ENCODE measurements around the gene CCNB2. TPM values are rescaled to one million over a fixed set of nuclear protein-coding genes. Genes with fewer than 3 reads are reported as not detected.

The CCNB2 gene
- total and polyA plus RNA-seq, 2 of the 8 experiments (the other 6 are each of a cell fraction or from before 2014, with no cell fraction given) = 70.7 to 92.1 TPM

DNA sequence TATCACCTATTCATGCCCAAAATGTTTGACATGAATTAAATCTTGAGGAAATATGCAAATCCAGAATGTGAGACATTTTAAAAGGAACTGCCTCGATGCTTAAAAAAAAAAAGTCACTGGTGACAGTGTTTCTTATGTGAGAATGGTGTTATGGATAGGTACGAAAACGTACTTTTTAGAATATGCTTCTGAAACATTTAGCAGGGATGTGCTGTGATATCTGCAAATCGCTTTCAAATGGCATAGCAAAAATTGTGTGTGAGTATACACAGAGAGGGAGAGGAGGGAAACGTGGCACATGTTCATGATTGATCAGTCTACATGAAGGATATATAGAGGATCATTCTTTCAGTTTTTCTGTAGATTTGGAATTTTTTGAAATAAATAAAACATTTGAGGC, 16.0 kb downstream of the CCNB2 start:
- H2AFZ ChIP-seq (ENCODE audit: low read length) = no peak overlapping the region
- peaks cover 11 to 82% (median 68%) of the 10 kb centered on the region in 4 experiments; a peak in 7 of 8 replicates for H3K36me3 ChIP-seq (ENCODE audit: control insufficient read depth in 2 of 4, insufficient read depth in 4 of 4, low read length in 3 of 4)
- ChIA-PET POLR2A (ENCODE audit: partially characterized antibody) (interaction anchor here (0.6 to 0.9 kb wide), 2 partner anchors 14 to 397 kb away, joined by 3 read pairs; no protein-coding TSS in a partner anchor), CTCF (ENCODE audit: partially characterized antibody) (interaction anchor here (1.0 to 1.1 kb wide), 2 partner anchors 87 to 138 kb away, joined by 3 to 4 read pairs; no protein-coding TSS in a partner anchor)
- no peak overlapping the region for H3K56ac ChIP-seq (replicated peaks; ENCODE audit: insufficient read length, low read depth, low read length)
- no peak overlapping the region for H3K18ac ChIP-seq (ENCODE audit: extremely low read depth, low read length)
- H3K4me1 ChIP-seq (replicated peaks in 1 of 4; ENCODE audit: control insufficient read depth in 3 of 4, insufficient read depth in 4 of 4, low read length in 3 of 4) = no peaks in the 10 kb centered on the region
- H3K23me2 ChIP-seq (ENCODE audit: low read depth, low read length) = no peaks in the 10 kb centered on the region
- H4K8ac ChIP-seq (ENCODE audit: extremely low read depth, insufficient read depth, low read length) = no peak overlapping the region
- H4K5ac ChIP-seq (ENCODE audit: insufficient read length, low read depth, low read length) = no peak overlapping the region
- no peak overlapping the region for H3K4me3 ChIP-seq (ENCODE audit: extremely low read depth in 1 of 4, insufficient read depth in 2 of 4, low read depth in 3 of 4, low read length in 4 of 4)
- FAIRE-seq (no peak), DNase-seq (ENCODE audit: low read depth in 1 of 2, low spot score in 2 of 2) (no peak)
- H3K27ac ChIP-seq (ENCODE audit: low read depth, low read length) = no peak overlapping the region
- H3K9me3 ChIP-seq (ENCODE audit: insufficient read depth in 2 of 2, low read depth in 1 of 2, low read length in 1 of 2) = peaks cover 0 to 3% of the 10 kb centered on the region in 2 experiments; a peak in 1 of 4 replicates
- H4K91ac ChIP-seq (replicated peaks; ENCODE audit: insufficient read length, low read length) = no peak overlapping the region
- H2BK12ac ChIP-seq (ENCODE audit: low read depth, low read length) = no peak overlapping the region
- no peak overlapping the region for H3K9ac ChIP-seq (replicated peaks in 1 of 4; ENCODE audit: extremely low read depth in 1 of 4, low read depth in 3 of 4, low read length in 3 of 4)
- no peak overlapping the region for H3K14ac ChIP-seq (ENCODE audit: insufficient read length)
- no peak overlapping the region for H3K4ac ChIP-seq (replicated peaks; ENCODE audit: insufficient read length, low read depth, low read length)
- no peak overlapping the region for H2BK5ac ChIP-seq (ENCODE audit: low read depth, low read length)
- no peak overlapping the region for H2BK20ac ChIP-seq (ENCODE audit: low read length)
- no peak overlapping the region for H2BK15ac ChIP-seq (ENCODE audit: low read length)
- H2AK5ac ChIP-seq (ENCODE audit: low read depth, low read length) = no peak overlapping the region
- WGBS, 2 experiments (ENCODE audit: extremely low coverage in 1 of 2, insufficient coverage in 1 of 2, insufficient read length in 1 of 2, insufficient replicate concordance in 2 of 2, low coverage in 1 of 2, low lambda C conversion rate in 2 of 2, missing lambda C conversion rate in 1 of 2) = 94% methylated on average over 5 of the region's 5 CpGs; no CpG with 5 or more reads in 1 of the 2 experiments
- no peak overlapping the region for H3K4me2 ChIP-seq (ENCODE audit: insufficient read depth in 1 of 2, low read depth in 2 of 2, low read length in 2 of 2)
- no peaks in the 10 kb centered on the region for H3K27me3 ChIP-seq (replicated peaks in 1 of 4; ENCODE audit: control insufficient read depth in 3 of 4, extremely low read depth in 1 of 4, insufficient read depth in 3 of 4, low read length in 3 of 4)
- H3K23ac ChIP-seq (ENCODE audit: insufficient read length) = no peak overlapping the region
- no peaks in the 10 kb centered on the region for H4K20me1 ChIP-seq (replicated peaks in 1 of 2; ENCODE audit: control insufficient read depth in 1 of 2, insufficient read depth in 2 of 2, low read length in 2 of 2)
- no peaks in the 10 kb centered on the region for H3K79me2 ChIP-seq (ENCODE audit: control insufficient read depth in 1 of 2, insufficient read depth in 2 of 2, low read length in 2 of 2)
- no peak overlapping the region for H2BK120ac ChIP-seq (replicated peaks; ENCODE audit: low read depth, low read length)
- H3K79me1 ChIP-seq (ENCODE audit: low read depth, low read length) = no peaks in the 10 kb centered on the region
- TF ChIP-seq CTBP2 (IDR thresholded peaks at IDR 0.05; ENCODE audit: borderline replicate concordance, insufficient read depth, insufficient read length, low read length) = no peak
